Suppressor macrophage (primary cell): ENCODE data around the gene PARD3B.

Experiments
- DNase-seq, 4 experiments: peaks; one replicate each; pipeline ENCODE4 v3.0.0-alpha.2; 2020 to 2022
- total RNA-seq, 17 experiments: gene quantifications; one replicate each; lab custom pipeline; 2026; ENCODE audit warnings: mixed read lengths in 6 of 17, inconsistent platforms in 3 of 17; lab: John Stamatoyannopoulos, UW

The PARD3B gene, protein sequence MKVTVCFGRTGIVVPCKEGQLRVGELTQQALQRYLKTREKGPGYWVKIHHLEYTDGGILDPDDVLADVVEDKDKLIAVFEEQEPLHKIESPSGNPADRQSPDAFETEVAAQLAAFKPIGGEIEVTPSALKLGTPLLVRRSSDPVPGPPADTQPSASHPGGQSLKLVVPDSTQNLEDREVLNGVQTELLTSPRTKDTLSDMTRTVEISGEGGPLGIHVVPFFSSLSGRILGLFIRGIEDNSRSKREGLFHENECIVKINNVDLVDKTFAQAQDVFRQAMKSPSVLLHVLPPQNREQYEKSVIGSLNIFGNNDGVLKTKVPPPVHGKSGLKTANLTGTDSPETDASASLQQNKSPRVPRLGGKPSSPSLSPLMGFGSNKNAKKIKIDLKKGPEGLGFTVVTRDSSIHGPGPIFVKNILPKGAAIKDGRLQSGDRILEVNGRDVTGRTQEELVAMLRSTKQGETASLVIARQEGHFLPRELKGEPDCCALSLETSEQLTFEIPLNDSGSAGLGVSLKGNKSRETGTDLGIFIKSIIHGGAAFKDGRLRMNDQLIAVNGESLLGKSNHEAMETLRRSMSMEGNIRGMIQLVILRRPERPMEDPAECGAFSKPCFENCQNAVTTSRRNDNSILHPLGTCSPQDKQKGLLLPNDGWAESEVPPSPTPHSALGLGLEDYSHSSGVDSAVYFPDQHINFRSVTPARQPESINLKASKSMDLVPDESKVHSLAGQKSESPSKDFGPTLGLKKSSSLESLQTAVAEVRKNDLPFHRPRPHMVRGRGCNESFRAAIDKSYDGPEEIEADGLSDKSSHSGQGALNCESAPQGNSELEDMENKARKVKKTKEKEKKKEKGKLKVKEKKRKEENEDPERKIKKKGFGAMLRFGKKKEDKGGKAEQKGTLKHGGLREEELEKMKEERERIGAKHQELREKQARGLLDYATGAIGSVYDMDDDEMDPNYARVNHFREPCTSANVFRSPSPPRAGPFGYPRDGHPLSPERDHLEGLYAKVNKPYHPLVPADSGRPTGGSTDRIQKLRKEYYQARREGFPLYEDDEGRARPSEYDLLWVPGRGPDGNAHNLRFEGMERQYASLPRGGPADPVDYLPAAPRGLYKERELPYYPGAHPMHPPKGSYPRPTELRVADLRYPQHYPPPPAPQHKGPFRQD (N-terminal part only)
- total RNA-seq, result 0.05 to 7.2 (median 0.40) reads per million in 17 experiments

DNA sequence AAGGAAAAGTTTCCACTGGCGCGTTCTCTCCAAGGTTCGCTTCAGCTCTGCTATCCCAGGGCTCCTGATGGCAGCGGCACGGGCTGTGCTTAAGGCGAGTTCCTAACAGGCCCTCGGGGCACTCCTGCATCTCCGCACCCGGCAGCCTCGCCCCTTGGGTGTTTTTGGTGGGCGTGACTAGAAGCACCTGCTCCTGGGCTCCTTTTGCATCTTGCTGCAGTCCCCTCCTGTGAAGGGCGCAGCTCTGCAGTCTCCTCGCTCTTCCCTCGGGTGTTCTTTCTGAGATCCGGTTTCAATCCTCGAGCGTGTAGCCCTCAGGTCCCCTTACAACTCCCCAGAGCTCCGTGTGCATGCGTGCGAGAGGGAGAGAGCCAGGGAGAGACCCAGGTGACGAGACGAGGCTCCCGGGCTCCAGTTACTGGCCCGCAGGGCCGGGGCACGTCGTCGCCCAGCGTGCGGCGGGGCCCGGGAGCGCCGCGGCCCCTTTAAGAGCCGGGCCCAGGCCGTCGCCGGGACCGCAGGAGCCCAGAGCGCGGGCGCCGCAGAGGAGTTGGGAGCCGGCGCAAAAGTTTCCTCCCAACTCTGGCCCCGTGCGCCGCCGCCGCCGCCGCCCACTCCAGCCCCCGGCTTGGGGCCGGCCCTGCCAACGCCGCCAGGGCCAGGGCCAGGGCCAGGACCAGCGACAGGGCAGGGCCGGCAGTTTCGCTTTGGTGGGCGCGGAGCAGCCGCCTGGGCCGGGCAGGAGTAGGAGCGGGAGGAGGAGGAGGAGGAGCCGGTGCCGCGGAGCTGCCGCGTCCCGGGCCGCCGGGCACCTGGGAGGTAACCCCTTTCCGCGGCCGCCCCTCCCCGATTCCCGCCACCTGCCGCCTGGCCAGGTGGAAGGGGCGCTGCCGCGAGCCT, at the start of gene PARD3B:
Gene PARD3B, plus strand, starts transcription at position 515 of the 900 bp plus-strand sequence. CDS start 525 bp downstream, outside the sequence.
- peak; percentile 30 to 73 (median 50) for DNase-seq

DNA sequence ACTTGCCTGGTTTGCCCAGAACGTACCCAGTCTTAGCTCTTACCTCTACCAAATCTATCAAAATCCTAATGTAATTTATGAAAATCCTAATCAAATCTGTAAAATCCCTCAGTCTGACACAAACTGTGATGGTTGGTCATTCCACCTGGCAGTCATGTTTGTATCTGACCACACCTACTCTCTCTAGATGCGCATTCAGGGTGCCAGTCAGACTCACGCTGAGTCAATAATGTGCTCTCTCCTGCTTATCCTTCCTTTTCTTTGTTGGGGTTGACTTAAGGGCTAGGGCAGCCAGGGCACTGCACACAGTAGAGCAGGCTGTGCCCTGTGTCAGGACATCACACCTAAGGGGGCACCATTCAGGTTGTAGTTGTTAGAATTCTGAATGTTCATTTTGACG, 48.5 kb upstream of the PARD3B start:
- DNase-seq, result no peak

DNA sequence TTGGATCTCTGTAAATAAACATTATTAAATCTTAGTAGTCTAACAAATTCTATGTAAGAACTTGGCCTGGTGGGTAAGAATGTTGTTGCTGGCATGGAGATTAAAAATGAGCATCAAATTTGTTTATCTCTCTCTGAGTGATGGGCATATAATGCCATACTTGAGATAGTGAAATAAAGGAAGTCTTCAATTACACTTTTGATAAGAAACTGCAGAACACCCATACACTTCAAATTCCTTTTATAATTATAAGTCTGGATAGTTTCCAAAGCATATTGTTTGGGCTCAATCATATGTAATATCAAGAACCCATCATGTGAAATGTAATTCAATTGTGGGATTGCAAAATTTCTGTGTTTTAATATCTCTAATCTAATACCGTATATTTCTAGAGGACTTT, 47.4 kb upstream of the PARD3B start:
- no peak for DNase-seq

DNA sequence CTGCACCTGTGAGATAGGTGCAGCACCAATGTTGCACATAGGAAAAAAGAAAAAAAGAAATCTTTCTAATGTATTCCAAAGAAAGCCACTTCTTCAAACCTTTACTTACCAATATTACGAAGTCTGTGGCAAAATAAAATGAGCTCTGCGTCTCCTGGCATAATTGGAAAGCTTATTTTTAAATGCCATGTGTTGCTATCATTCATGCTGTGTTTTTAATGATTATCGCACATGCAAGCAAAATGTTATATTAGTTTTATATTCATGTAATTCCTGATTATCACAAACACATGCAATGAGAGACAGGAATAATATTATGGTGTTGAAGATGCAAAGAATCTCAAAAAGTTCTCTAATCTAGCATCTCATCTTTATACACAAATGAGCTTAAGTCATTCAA, 47.0 kb upstream of the PARD3B start:
- no peak for DNase-seq

DNA sequence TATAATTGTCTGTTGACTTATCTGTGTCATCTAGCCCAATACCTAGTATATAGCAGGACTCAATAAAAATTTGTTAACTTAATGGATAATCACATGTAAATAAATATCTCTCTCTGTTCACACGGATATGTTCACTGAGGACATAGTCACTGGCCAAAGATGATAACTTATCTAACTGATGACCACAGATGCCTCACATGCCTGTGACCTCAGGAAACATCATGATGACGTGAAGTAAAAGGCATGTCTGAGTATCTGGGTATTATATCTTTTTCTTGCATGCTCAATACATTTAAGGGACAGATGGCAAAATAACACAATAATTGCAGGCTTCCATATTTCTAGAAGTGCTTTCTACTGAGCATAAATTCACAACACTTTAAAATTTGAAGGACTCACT, 41.4 kb upstream of the PARD3B start:
- no peak for DNase-seq

DNA sequence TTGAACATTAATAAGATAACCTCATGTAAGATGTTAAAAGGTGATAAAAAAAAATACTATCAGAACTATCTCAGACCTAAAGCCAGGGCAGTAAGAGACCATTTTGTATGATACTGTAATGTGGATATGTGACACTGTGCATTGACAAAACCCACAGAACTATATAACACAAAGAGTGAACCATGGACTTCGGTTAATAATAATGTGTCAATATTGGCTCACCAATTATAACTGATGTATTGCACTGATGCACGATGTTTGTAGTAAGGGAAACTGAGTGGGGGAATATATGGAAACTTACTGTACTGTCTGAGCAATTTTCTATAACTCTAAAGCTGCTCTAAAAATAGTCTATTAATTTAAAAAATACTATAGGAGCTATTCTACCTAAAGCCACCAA, 40.7 kb upstream of the PARD3B start:
- DNase-seq, result no peak

DNA sequence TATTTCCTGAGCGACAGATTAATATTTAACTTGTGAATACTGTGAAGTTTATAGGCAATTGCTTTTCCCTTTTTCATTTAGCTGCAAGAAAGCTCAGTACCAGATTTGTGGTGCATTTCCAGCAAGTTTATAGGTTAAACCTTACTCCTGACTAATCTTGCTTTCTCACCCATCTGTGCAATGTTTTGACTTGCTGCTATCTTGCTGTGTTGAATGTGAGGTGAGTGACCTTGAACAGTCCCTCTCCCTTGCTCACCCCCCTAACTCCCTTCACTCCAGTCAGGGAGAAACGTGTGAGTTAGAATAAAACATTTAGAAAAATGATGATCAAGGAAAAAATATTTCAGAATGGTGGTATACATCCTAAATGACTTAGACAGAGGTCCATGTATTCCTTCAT, 39.8 kb upstream of the PARD3B start:
- DNase-seq, result no peak

DNA sequence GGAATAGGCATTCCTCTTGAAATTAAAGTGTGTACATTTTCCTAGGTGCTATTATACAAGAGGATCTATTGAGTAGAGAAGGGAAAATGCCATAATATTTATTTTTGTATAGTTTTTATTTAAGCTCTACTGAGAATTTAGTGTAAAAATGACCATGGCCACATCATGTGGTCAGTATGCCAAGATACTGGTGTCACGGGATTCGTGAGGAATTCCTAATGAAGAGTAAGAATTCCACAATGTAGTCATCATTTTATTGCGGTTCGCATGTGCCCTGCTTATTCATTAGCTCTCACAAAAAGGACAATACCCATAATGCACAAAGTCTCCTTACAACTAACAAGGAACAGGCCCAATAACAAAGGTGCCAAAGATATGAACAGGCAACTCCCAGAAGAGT, 39.3 kb upstream of the PARD3B start:
- no peak for DNase-seq

DNA sequence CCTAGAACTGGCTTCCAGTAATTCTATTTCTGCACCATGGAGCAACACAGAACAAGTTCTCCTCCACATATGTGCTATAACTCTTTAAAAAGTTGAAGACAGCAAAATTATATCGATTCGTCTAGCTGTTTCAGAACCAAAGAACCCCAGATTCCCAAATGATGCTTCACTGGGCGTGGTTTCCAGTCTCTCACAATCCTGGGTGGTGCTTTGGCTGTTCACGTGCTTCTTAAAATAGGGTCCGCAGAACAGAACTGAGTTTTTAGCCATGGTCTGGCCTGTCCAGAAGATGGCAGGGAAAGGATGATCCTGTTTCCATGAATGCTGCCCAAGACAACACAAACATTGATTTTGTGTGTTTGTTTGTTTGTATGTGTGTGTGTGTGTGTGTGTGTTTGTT, 37.6 kb upstream of the PARD3B start:
- no peak for DNase-seq

DNA sequence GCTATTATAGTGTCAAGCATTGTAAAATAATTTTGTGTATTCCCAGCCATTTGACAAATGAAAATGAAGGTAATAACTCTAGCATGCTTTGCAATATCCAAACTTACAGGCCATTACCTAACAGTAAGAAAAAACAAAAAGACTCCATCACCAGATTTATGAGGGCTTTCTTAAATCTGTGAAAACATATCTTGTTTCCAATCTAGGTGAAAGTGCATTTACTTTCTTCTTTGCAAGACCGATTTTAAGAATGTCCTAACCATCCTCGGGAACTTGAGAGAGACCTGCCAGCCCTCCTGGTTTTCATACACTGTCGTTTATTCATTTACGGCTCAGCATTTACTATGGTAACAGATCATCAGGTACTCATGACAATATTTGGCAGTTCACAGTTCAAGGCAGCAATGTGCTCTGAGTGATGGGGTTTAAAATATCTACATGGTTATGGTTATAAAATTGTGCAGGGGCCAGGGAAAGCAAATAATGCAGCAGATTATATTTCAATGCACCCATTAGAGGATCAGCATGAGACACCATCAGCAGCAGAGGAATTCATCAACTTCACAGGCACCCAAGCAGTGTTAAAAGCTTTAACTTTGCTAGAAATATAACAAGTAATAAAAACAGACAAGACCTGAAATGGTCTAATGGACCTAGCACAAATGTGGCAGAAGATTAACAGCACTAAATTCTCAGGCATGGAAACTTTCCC, 34.4 kb upstream of the PARD3B start:
- no peak for DNase-seq

DNA sequence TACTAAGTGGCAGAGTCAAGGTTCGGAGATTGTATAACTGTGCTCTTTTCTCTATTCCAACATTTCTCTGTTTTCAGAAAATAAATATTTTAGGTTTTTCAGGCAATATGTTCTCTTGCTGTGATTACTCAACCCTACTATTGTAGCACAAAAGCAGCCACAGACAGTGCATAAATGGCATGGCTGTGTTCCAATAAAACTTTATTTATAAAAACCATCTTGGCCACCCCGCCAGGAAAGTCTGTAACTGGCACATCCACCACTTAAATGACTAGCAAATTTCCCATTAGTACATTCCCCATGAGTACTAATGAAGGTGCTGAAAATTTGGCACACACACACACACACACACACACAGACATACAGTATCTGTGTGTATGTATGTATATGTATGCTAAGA, 30.8 kb upstream of the PARD3B start:
- DNase-seq, result no peak

DNA sequence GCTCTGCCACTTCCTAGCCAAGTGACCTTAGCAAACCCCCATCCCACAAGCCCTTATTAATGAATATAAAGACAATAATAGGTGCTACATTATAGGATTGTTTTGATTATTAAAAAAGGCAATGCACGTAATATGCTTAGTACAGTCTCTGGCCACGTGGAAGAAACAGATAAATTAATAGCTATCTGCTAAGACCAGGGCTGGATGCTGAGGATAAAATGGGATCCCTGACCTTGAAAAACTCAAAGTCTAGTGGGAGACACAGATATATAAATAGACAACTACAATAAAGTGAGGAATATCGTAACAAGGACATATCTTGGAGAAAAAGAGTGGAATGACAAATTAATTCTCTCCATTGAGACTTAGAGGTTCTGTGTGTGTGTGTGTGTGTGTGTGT, 29.9 kb upstream of the PARD3B start:
- no peak for DNase-seq

DNA sequence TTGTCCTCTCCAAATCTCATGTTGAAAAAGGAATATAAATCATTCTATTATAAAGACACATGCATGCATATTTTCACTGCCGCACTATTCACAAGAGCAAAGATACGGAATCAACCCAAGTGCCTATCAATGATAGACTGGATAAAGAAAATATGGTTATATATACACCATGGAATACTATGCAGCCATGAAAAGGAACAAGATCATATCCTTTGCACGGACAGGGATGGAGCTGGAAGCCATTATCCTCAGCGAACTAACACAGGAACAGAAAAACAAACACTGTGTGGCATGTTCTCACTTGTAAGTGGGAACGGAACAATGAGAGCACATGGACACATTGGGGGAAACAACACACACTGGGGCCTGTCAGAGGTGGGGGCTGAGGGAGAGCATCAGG, 28.1 kb upstream of the PARD3B start:
- no peak for DNase-seq

DNA sequence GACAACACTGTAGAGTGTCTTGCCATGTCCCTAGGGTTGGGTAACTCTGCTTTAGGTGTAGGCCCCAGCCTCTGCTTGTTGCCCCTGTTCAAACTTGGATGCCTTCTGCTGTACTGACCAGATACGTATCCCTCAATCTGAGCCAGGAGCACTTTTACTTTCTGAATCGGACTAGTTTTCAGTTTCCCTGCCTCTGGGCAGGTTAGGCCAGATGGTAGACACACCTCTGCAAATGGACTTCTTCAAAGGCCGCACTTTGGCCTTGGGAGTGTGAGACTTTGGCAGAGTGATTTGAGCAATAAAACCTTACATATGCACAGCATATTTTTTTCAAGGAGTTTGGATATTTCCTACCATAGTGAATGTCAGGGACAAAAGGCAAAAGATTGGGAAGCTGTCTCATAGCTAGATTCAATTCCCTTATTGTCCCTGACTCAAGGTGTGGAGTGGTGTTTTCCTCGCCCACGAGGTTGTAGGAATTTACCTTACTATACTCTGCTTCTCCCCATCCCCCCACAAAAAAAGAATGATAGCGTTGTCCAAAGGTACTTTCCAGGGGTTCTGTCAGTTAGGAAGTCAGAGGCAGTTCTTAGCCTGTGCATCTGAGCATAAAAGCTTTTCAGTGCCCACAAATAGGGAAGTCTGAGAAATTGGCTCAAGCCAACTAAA, 15.3 kb upstream of the PARD3B start:
- no peak for DNase-seq

DNA sequence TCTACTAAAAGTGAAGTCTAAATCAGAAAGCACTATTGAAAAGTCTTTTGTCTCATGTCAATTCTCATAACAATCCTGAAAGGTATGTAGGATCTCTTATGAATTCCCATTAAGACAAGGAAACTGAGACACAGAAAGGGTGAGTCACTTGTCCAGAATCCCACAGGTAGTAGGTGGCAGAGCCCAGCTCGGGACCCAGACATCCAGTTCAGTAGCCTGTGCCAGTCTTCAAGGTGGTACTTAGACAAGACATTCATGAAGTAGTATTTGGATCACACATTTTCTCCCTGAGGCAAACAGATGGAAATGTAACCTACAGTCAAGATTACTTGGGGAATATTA, 14.8 kb upstream of the PARD3B start:
- no peak for DNase-seq

DNA sequence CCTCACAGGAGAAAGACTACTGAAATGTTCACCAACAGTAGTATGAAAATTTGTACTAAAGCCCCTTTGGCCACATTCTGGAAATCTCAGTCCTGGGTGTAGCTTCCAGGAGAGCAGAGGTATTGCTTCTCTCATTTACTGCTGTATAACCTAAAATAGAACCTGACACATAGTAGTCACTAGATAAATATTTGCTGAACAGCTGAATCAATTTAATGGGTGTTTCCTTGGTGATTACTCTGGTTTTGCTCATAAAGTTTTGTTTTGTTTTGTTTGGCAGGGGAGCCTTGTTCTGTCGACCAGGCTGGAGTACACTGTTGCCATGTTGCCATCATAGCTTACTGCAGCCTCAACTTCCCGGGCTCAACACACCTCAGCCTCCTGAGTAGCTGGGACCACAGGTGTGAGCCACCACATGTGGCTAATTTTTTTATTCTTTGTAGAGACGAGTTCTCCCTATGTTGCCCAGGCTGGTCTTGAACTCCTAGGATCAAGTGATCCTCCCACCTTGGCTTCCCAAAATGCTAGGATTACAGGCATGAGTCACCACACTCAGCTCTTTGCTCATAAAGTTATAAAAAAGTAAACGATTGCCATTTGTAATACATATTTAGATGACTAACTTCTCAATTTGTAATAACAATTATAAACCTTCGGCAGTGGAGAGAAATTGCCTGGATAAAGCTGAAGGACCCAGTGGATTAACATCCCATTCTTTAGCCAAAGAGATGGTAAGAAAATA, 11.5 kb upstream of the PARD3B start:
- no peak for DNase-seq

DNA sequence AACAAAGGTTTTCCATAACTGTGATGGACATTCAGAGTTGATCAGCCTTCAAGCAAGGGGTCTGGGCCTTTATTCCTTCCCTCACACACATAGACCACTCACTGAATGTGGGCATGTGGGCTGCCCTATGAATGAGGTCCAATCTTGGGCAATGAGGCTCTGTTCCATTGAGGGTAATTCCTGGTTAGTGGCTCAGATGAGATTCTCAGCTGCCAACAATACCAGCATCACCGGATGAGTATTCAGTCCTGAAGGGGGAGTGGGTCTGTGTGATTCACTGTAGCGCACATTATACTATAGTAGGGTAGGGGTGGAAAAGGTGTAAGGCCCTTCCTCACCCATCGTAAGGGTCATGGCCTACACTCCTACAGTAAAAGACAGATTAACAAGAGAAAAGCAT, 9.9 kb upstream of the PARD3B start:
- DNase-seq, result no peak

DNA sequence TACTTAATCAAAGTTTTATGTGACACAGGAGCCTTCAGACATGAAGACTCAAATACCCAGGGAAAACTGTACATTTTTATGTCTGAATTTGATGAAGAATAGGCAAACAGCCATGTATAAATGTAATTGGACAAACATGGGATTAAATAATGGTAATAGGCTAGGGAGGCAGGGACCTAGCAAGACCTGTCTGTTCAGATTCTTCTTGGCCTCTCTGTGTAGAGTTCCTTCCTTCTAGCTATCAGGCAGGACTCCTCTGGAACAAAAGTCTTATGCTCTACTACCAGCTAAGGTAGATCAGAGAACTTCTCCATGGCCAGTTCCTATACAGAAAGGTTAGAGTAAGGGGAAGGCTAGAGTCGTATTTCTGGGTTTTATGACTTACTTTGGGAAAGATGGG, 9.5 kb upstream of the PARD3B start:
- DNase-seq, result no peak

DNA sequence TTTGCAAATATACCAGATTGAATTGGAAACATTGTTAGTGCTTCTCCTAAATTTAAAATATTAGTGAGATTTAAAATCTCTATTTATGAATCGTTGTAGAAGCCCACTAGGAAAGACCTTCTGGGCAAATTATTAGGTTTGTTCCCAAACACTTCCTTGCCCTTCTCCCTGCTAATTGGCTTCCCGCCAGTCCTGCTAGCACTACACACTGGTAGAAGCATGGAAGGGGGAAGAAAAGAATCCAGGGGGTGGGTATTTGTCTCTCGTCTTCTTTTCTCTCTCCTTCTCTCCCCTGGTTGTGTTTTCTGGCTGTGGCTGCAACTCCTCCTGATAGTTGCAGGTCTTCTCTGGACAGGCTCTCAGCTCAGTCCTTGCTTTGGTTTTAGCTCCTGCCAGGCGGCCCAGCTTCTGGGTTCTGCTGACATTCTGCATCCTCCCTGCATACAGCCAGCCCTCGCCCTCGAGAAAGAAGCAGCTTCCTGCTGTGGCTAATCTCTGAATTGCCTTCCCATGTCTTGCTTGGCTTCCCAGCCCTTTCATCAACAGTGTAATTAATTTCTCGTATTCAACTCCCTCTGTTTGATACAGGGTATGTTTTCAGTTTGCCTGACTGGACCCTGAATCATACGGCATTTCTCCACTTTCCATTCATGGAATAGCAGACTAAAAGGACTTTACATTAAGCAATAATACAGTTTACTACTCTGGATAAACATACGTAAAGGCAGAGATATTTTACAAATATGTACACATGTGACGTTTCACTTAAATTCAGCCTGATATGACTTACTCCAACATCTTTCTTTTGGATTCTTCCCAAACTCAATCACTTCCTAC, 6.9 kb upstream of the PARD3B start:
- DNase-seq, result no peak
